ENCODE measurements around the gene GBX2. TPM values are rescaled to one million over a fixed set of nuclear protein-coding genes. Genes with fewer than 3 reads are reported as not detected.

The GBX2 gene
- total and polyA plus RNA-seq, 2 of the 8 experiments (the other 6 are each of a cell fraction or from before 2014, with no cell fraction given), result 0.38 to 0.89 TPM

DNA sequence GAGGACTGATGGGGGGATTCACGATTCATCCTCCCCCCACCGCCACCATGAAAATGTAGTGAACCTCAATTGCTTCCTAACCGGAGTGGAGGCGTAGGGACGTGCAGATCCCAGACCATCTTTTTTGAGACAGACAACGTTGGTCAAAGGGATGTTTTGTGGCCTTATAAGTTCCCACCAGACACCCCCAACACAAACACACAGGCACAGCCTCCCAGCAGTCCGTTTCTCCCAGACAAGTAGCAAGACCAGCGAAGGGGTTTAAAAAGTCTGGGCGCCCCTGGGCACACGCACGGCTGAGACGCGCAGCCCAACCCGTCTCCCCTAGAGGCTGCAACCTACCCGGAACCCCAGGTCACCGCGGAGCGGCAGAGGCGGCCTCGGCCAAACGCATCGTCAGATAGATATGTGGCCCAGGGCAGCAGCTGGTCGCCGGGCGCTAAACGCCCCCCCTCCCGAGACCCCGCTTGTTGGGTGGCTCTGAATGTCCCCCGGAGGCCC lies 1.3 kb downstream of the GBX2 start:
- H2BK12ac ChIP-seq (ENCODE audit: low read depth, low read length), result peak overlapping the region; percentile 94; the same call in 1 of the 2 replicates
- H3K23ac ChIP-seq (ENCODE audit: insufficient read length), result no peak overlapping the region
- H3K27me3 ChIP-seq (replicated peaks in 1 of 4; ENCODE audit: control insufficient read depth in 3 of 4, extremely low read depth in 1 of 4, insufficient read depth in 3 of 4, low read length in 3 of 4), result peaks cover 91 to 100% (median 97%) of the 10 kb centered on the region in 4 experiments
- no peak overlapping the region for H4K91ac ChIP-seq (replicated peaks; ENCODE audit: insufficient read length, low read length)
- no peak overlapping the region for H3K14ac ChIP-seq (ENCODE audit: insufficient read length)
- H3K56ac ChIP-seq (replicated peaks; ENCODE audit: insufficient read length, low read depth, low read length), result no peak overlapping the region
- no peak overlapping the region for H4K8ac ChIP-seq (ENCODE audit: extremely low read depth, insufficient read depth, low read length)
- FAIRE-seq, result no peak
- peaks cover 22 to 24% of the 10 kb centered on the region in 2 experiments for H4K20me1 ChIP-seq (replicated peaks in 1 of 2; ENCODE audit: control insufficient read depth in 1 of 2, insufficient read depth in 2 of 2, low read length in 2 of 2)
- no peaks in the 10 kb centered on the region for H3K9me3 ChIP-seq (ENCODE audit: insufficient read depth in 2 of 2, low read depth in 1 of 2, low read length in 1 of 2)
- peak overlapping the region; percentile 90; the same call in 1 of the 2 replicates for H2AK5ac ChIP-seq (ENCODE audit: low read depth, low read length)
- TF ChIP-seq SUZ12 (IDR thresholded peaks at IDR 0.05; ENCODE audit: low read length) (peak; percentile 87), HDAC2 (IDR thresholded peaks at IDR 0.05; ENCODE audit: borderline replicate concordance in 1 of 2, low read depth in 2 of 2, low read length in 2 of 2) (no peak), EZH2 (IDR thresholded peaks at IDR 0.05; ENCODE audit: low read depth, low read length, severe bottlenecking) (peak; percentile 82)
- ChIA-PET POLR2A (ENCODE audit: partially characterized antibody) (interaction anchor here (1.0 kb wide), 1 partner anchor 9 kb away, joined by 3 read pairs; no protein-coding TSS in a partner anchor), CTCF (ENCODE audit: partially characterized antibody) (interaction anchor here (1.0 to 2.9 kb wide), 2 partner anchors 9 to 11 kb away, joined by 3 to 16 read pairs; no protein-coding TSS in a partner anchor)
- peaks cover 0 to 4% (median 0%) of the 10 kb centered on the region in 4 experiments; a peak in 2 of 8 replicates for H3K36me3 ChIP-seq (ENCODE audit: control insufficient read depth in 2 of 4, insufficient read depth in 4 of 4, low read length in 3 of 4)
- peak overlapping the region; percentile 71 for H3K18ac ChIP-seq (ENCODE audit: extremely low read depth, low read length)
- H2AFZ ChIP-seq (ENCODE audit: low read length), result no peak overlapping the region
- no peaks in the 10 kb centered on the region for H3K79me1 ChIP-seq (ENCODE audit: low read depth, low read length)
- 5% methylated on average over 24 of the region's 29 CpGs; no CpG with 5 or more reads in 1 of the 2 experiments for WGBS, 2 experiments (ENCODE audit: extremely low coverage in 1 of 2, insufficient coverage in 1 of 2, insufficient read length in 1 of 2, insufficient replicate concordance in 2 of 2, low coverage in 1 of 2, low lambda C conversion rate in 2 of 2, missing lambda C conversion rate in 1 of 2)
- no peak overlapping the region for H3K27ac ChIP-seq (ENCODE audit: low read depth, low read length)
- 0 out of 2 replicates have a peak overlapping the region, but pooled peaks have one; percentile 46 for H2BK15ac ChIP-seq (ENCODE audit: low read length)
- no peak overlapping the region for H3K9ac ChIP-seq (replicated peaks in 1 of 4; ENCODE audit: extremely low read depth in 1 of 4, low read depth in 3 of 4, low read length in 3 of 4)
- no peaks in the 10 kb centered on the region for H3K79me2 ChIP-seq (ENCODE audit: control insufficient read depth in 1 of 2, insufficient read depth in 2 of 2, low read length in 2 of 2)
- H2BK5ac ChIP-seq (ENCODE audit: low read depth, low read length), result 0 out of 2 replicates have a peak overlapping the region, but pooled peaks have one; percentile 35
- H3K23me2 ChIP-seq (ENCODE audit: low read depth, low read length), result peaks cover 27% of the 10 kb centered on the region; the same call in 1 of the 2 replicates
- no peak overlapping the region for H2BK120ac ChIP-seq (replicated peaks; ENCODE audit: low read depth, low read length)
- no peak overlapping the region for H4K5ac ChIP-seq (ENCODE audit: insufficient read length, low read depth, low read length)
- H3K4ac ChIP-seq (replicated peaks; ENCODE audit: insufficient read length, low read depth, low read length), result no peak overlapping the region
- peak overlapping the region; percentile 61; the same call in 1 of the 2 replicates for H2BK20ac ChIP-seq (ENCODE audit: low read length)
- H3K4me2 ChIP-seq (ENCODE audit: insufficient read depth in 1 of 2, low read depth in 2 of 2, low read length in 2 of 2), result peak overlapping the region; percentile 59 to 83
- H3K4me1 ChIP-seq (replicated peaks in 1 of 4; ENCODE audit: control insufficient read depth in 3 of 4, insufficient read depth in 4 of 4, low read length in 3 of 4), result peaks cover 10 to 49% (median 38%) of the 10 kb centered on the region in 4 experiments
- H3K4me3 ChIP-seq (ENCODE audit: extremely low read depth in 1 of 4, insufficient read depth in 2 of 4, low read depth in 3 of 4, low read length in 4 of 4), result peak overlapping the region; percentile 11 to 59 (median 30); a peak in 7 of 8 replicates
- peak in 1 of 2 experiments; percentile 63 for DNase-seq (ENCODE audit: low read depth in 1 of 2, low spot score in 2 of 2)

Measured in H1 (cell line).